MM.1S (cell line): ENCODE measurements around the gene NTPCR.

Source experiments
- CTCF ChIP-seq: fragments of 300-600 bp; sonication (generic); IDR thresholded peaks from 2 replicates; pipeline ENCODE4 v1.5.1; 2016; ENCODE audit warnings: antibody characterized with exemption, low read length, mixed read lengths
- EZH2 ChIP-seq: fragments of 300-600 bp; sonication (generic); optimal IDR thresholded peaks from 2 replicates; pipeline ENCODE3; 2017; ENCODE audit warnings: low read depth, mild to moderate bottlenecking, antibody characterized with exemption, low read length, mixed read lengths
- EZH2phosphoT487 ChIP-seq: fragments of 300-600 bp; sonication (generic); IDR thresholded peaks from 2 replicates; pipeline ENCODE4 v1.6.1; 2018; ENCODE audit warnings: antibody characterized with exemption, low read length

GRCh38 chr1:232904131-232904530, 46.3 kb upstream of the NTPCR start:
- TF ChIP-seq CTCF = no peak
- no peak for TF ChIP-seq EZH2
- no peak for TF ChIP-seq EZH2phosphoT487
